ENCODE data around the gene PIK3C2G. TPM values are rescaled to one million over a fixed set of nuclear protein-coding genes. Genes with fewer than 3 reads are reported as not detected.

The PIK3C2G gene
- polyA plus RNA-seq, 1 experiment, result not detected

DNA sequence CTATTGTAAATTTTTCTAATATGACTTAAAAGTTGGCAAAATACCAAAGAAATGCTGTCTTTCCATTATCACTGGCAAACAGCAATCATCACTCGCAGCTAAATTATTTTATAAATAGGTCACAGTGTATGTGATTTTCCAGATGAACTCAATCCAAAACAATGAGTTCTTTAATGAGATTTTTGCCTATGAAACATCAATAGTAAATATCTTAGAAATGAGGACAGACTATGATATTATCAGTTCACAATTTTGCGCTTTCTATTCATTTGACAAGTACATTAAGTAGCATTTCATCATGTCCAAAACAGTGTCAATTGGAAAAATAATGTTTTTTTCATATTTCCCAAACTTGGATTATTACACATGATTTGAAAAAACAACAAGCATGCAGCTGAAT is 65.7 kb downstream of the PIK3C2G start:
- Histone ChIP-seq H3K27me3 (ENCODE audit: control insufficient read depth, insufficient read depth, low read length) (no peaks in the 10 kb centered on the region), H3K9me3 (ENCODE audit: control insufficient read depth, insufficient read depth, low read length) (peaks cover 4% of the 10 kb centered on the region; the same call in 1 of the 2 replicates), H3K27ac (ENCODE audit: low read depth, low read length) (no peak overlapping the region), H3K4me3 (ENCODE audit: low read depth, low read length) (no peak overlapping the region)
- ChIA-PET CTCF (interaction anchor here (0.8 kb wide), 1 partner anchor 9 kb away, joined by 4 read pairs; no protein-coding TSS in a partner anchor), POLR2A (no interaction called here)
- DNase-seq (ENCODE audit: low read depth, low spot score), result no peak
- TF ChIP-seq, protein P1, sequence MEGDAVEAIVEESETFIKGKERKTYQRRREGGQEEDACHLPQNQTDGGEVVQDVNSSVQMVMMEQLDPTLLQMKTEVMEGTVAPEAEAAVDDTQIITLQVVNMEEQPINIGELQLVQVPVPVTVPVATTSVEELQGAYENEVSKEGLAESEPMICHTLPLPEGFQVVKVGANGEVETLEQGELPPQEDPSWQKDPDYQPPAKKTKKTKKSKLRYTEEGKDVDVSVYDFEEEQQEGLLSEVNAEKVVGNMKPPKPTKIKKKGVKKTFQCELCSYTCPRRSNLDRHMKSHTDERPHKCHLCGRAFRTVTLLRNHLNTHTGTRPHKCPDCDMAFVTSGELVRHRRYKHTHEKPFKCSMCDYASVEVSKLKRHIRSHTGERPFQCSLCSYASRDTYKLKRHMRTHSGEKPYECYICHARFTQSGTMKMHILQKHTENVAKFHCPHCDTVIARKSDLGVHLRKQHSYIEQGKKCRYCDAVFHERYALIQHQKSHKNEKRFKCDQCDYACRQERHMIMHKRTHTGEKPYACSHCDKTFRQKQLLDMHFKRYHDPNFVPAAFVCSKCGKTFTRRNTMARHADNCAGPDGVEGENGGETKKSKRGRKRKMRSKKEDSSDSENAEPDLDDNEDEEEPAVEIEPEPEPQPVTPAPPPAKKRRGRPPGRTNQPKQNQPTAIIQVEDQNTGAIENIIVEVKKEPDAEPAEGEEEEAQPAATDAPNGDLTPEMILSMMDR (IDR thresholded peaks at IDR 0.05; ENCODE audit: low read depth, low read length), result no peak

DNA sequence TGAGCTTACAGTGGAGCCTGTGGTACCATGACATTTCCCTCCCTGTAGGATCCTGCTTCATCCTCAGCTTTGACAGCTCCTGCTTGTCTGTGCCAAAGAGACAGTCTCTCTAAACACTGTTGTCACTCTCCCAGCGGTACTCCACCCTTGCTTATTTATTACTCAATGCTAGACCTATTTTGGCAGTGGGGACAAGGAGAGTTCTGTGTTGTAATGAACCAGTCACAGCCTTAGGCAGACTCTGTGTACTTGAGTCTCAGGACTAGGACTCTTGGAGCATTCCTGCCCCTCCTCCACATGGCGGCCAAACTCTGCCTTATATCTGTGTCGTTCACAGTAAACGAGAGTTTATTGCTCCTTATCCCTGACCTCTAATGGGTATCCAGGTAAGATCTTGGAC is 70.9 kb downstream of the PIK3C2G start:
- no peaks in the 10 kb centered on the region for H3K27me3 ChIP-seq (ENCODE audit: control insufficient read depth, insufficient read depth, low read length)
- DNase-seq (ENCODE audit: low read depth, low spot score), result no peak
- TF ChIP-seq, protein P1 (IDR thresholded peaks at IDR 0.05; ENCODE audit: low read depth, low read length), result no peak
- H3K9me3 ChIP-seq (ENCODE audit: control insufficient read depth, insufficient read depth, low read length), result no peaks in the 10 kb centered on the region
- no peak overlapping the region for H3K27ac ChIP-seq (ENCODE audit: low read depth, low read length)
- POLR2A ChIA-PET, result no interaction called here
- CTCF ChIA-PET, result interaction anchor here (1.4 kb wide), 1 partner anchor 16 kb away, joined by 3 read pairs; no protein-coding TSS in a partner anchor
- H3K4me3 ChIP-seq (ENCODE audit: low read depth, low read length), result no peak overlapping the region

GRCh38 chr12:18339633-18340032 is 78.3 kb downstream of the PIK3C2G start:
- Histone ChIP-seq H3K27ac (ENCODE audit: low read depth, low read length) (no peak overlapping the region), H3K9me3 (ENCODE audit: control insufficient read depth, insufficient read depth, low read length) (no peaks in the 10 kb centered on the region), H3K4me3 (ENCODE audit: low read depth, low read length) (no peak overlapping the region), H3K27me3 (ENCODE audit: control insufficient read depth, insufficient read depth, low read length) (no peaks in the 10 kb centered on the region)
- ChIA-PET CTCF (no interaction called here), POLR2A (no interaction called here)
- TF ChIP-seq, protein P1 (IDR thresholded peaks at IDR 0.05; ENCODE audit: low read depth, low read length), result no peak
- DNase-seq (ENCODE audit: low read depth, low spot score), result no peak

DNA sequence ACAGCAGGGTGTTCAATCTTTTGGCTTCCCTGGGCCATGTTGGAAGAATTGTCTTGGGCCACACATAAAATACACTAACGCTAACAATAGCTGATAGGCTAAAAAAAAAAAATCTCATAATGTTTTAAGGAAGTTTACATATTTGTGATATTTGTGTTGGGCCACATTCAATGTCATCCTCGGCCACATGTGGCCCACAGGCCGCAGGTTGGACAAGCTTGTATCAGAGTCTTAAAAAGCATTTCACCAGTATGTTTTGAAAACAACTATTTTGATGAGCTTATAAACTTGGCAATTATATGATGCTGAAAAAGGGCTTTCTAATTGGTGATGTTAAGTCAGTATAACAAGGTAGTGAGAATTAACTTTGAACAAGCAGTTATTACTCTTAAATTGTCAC is 78.9 kb downstream of the PIK3C2G start:
- H3K9me3 ChIP-seq (ENCODE audit: control insufficient read depth, insufficient read depth, low read length), result no peaks in the 10 kb centered on the region
- CTCF ChIA-PET, result no interaction called here
- POLR2A ChIA-PET, result no interaction called here
- H3K27me3 ChIP-seq (ENCODE audit: control insufficient read depth, insufficient read depth, low read length), result no peaks in the 10 kb centered on the region
- TF ChIP-seq, protein P1 (IDR thresholded peaks at IDR 0.05; ENCODE audit: low read depth, low read length), result no peak
- H3K4me3 ChIP-seq (ENCODE audit: low read depth, low read length), result no peak overlapping the region
- H3K27ac ChIP-seq (ENCODE audit: low read depth, low read length), result no peak overlapping the region
- DNase-seq (ENCODE audit: low read depth, low spot score), result no peak

DNA sequence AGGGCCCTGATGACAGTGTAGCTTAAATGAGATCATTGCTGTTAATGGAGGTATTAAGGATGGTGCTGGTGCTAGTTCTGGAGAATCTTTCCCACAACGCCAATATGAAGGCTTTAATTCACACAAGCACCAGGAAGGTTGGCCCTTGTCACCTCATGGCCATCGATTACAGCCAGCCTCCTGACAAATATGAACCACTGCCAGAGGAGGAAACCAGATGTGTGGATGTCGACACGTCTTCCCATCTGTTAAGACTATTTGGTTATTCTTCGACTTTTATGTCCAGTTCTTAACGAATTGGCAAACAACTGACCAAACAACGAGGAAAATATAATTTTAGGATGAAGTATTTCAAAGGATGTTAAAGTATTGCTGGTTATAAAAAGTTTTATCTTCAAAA is 79.5 kb downstream of the PIK3C2G start:
- H3K27ac ChIP-seq (ENCODE audit: low read depth, low read length), result no peak overlapping the region
- CTCF ChIA-PET, result no interaction called here
- H3K27me3 ChIP-seq (ENCODE audit: control insufficient read depth, insufficient read depth, low read length), result no peaks in the 10 kb centered on the region
- no peaks in the 10 kb centered on the region for H3K9me3 ChIP-seq (ENCODE audit: control insufficient read depth, insufficient read depth, low read length)
- no peak for DNase-seq (ENCODE audit: low read depth, low spot score)
- H3K4me3 ChIP-seq (ENCODE audit: low read depth, low read length), result no peak overlapping the region
- TF ChIP-seq, protein P1 (IDR thresholded peaks at IDR 0.05; ENCODE audit: low read depth, low read length), result no peak
- POLR2A ChIA-PET, result no interaction called here
